Non-pigmented ciliary epithelial cell (primary cell): ENCODE measurements around the gene GCH1.

Experiments
- DNase-seq: peaks from one replicate; pipeline ENCODE4 v3.0.0-alpha.2; 2010; ENCODE audit warnings: low read depth

GCH1 gene

GRCh38 chr14:54797556-54797955, 105.1 kb downstream of the GCH1 start:
- DNase-seq: no peak

- DNase-seq: no peak
These were observed 105.7 kb downstream of the GCH1 start for GRCh38 chr14:54796961-54797360.

- DNase-seq: no peak
These were observed 107.8 kb downstream of the GCH1 start for GRCh38 chr14:54794796-54795195.

GRCh38 chr14:54794159-54794558, 108.5 kb downstream of the GCH1 start:
- no peak for DNase-seq

GRCh38 chr14:54792288-54792687, 110.3 kb downstream of the GCH1 start:
- DNase-seq: no peak
